CD4-positive, alpha-beta T cell (primary cell): ENCODE results near the gene PYCARD. TPM values are rescaled to one million over a fixed set of nuclear protein-coding genes. Genes with fewer than 3 reads are reported as not detected.
A peak's percentile ranks its signal among the peaks of the same experiment; 100 is the strongest.

Experiments
- ATAC-seq: fragments of 200-7000 bp; cut with Tn5 transposase; one replicate; pipeline ENCODE4 v1.10.0; 2022; ENCODE audit warnings: mild to moderate bottlenecking; ENCODE audit not compliant: poor library complexity
- CTCF ChIA-PET: fragments of 350-600 bp; sonication (Branson Sonifier 250); formaldehyde crosslinking; loops from one replicate; lab custom pipeline; 2021; ENCODE audit warnings: antibody characterized with exemption, inconsistent platforms; lab: Charles Lee
- POLR2A ChIA-PET: fragments of 350-600 bp; sonication (Branson Sonifier 250); formaldehyde crosslinking; loops from one replicate; lab custom pipeline; 2021; ENCODE audit warnings: antibody characterized with exemption, inconsistent platforms; lab: Charles Lee
- DNase-seq, 14 experiments: peaks; one replicate each; pipeline ENCODE4 v3.0.0-alpha.2; 2013 to 2020; ENCODE audit warnings: mixed read lengths in 2 of 14
- H3K27ac ChIP-seq, 2 donors: one replicate each; pipeline versions ENCODE4 v1.5.1 to v1.7.0; 2013; ENCODE audit warnings: low read length in 2 of 2, low read depth in 1 of 2, mild to moderate bottlenecking in 1 of 2
- H3K27me3 ChIP-seq, 2 experiments: 1 replicate in 1 of 2; 2 replicates in 1 of 2; pipeline versions ENCODE4 v1.6.1 to v1.7.0; 2013; ENCODE audit warnings: low read length in 2 of 2, control low read depth in 1 of 2, mild to moderate bottlenecking in 1 of 2, moderate library complexity in 1 of 2; ENCODE audit not compliant: insufficient read depth in 2 of 2, control insufficient read depth in 1 of 2
- H3K36me3 ChIP-seq: one replicate; pipeline ENCODE4 v1.6.1; 2013; ENCODE audit warnings: low read length, control low read depth; ENCODE audit not compliant: insufficient read depth
- H3K4me1 ChIP-seq: one replicate; pipeline ENCODE4 v1.6.1; 2013; ENCODE audit warnings: low read length, control low read depth; ENCODE audit not compliant: insufficient read depth
- H3K4me3 ChIP-seq: one replicate; pipeline ENCODE4 v1.5.1; 2013; ENCODE audit warnings: mild to moderate bottlenecking, low read length, moderate library complexity
- H3K9me3 ChIP-seq, 2 experiments: 1 replicate in 1 of 2; 2 replicates in 1 of 2; pipeline versions ENCODE4 v1.6.1 to v1.7.0; 2013; ENCODE audit warnings: low read length in 2 of 2, mild to moderate bottlenecking in 2 of 2, control low read depth in 1 of 2, moderate library complexity in 1 of 2; ENCODE audit not compliant: control insufficient read depth in 1 of 2, insufficient read depth in 1 of 2
- H3K27ac Mint-ChIP-seq: one replicate; pipeline ENCODE4 v1.8.0; 2020; ENCODE audit warnings: mixed read lengths
- H3K27me3 Mint-ChIP-seq: one replicate; pipeline ENCODE4 v1.8.0; 2021; ENCODE audit warnings: mixed read lengths
- H3K36me3 Mint-ChIP-seq: one replicate; pipeline ENCODE4 v1.8.0; 2021; ENCODE audit warnings: low read depth, mixed read lengths
- H3K4me1 Mint-ChIP-seq: one replicate; pipeline ENCODE4 v1.8.0; 2021; ENCODE audit warnings: low read depth, mixed read lengths
- H3K4me3 Mint-ChIP-seq: one replicate; pipeline ENCODE4 v1.8.0; 2020; ENCODE audit warnings: mild to moderate bottlenecking, mixed read lengths
- H3K9me3 Mint-ChIP-seq: one replicate; pipeline ENCODE4 v1.8.0; 2020; ENCODE audit warnings: mixed read lengths
- CTCF ChIP-seq: fragments of 200-600 bp; IDR thresholded peaks from one replicate; pipeline ENCODE4 v1.8.0; 2022; ENCODE audit warnings: antibody characterized with exemption, mild to moderate bottlenecking
- intact Hi-C, 2 experiments: fragments of 100-400 bp; cut with DNase I in 1 of 2; cut with micrococcal nuclease in 1 of 2; formaldehyde crosslinking; loops; one replicate each; pipeline versions ENCODE4 v1.15.1 to v1.9.0; 2023 to 2025; cut with DNase I, micrococcal nuclease
- total RNA-seq, 174 experiments: library from RNA in 2 of 174; stranded (reverse) in 2 of 174; gene quantifications; one replicate each; pipeline ENCODE4 v1.2.3 and lab custom pipeline; 2021 to 2026

Gene PYCARD
- total RNA-seq, 2 experiments from 2014 or later: 8.1 to 8.5 TPM

- H3K36me3 Mint-ChIP-seq: no peaks in the 10 kb centered on the region
- no peak overlapping the region for H3K4me3 Mint-ChIP-seq
Measured at GRCh38 chr16:31224092-31224955, 21.8 kb upstream of the PYCARD start.

GRCh38 chr16:31223044-31223443, 20.5 kb upstream of the PYCARD start:
- no peak for DNase-seq
- no peak for ATAC-seq
- no peak overlapping the region for H3K4me3 ChIP-seq
- intact Hi-C loops: no loop called here
- H3K36me3 Mint-ChIP-seq: no peaks in the 10 kb centered on the region
- H3K27ac Mint-ChIP-seq: no peak overlapping the region
- H3K36me3 ChIP-seq: no peaks in the 10 kb centered on the region
- peaks cover 6 to 11% of the 10 kb centered on the region in 2 experiments for H3K27me3 ChIP-seq
- H3K9me3 Mint-ChIP-seq: no peaks in the 10 kb centered on the region
- H3K4me3 Mint-ChIP-seq: no peak overlapping the region
- no peaks in the 10 kb centered on the region for H3K4me1 Mint-ChIP-seq
- POLR2A ChIA-PET: no interaction called here
- no peak for TF ChIP-seq CTCF
- H3K9me3 ChIP-seq: no peaks in the 10 kb centered on the region
- CTCF ChIA-PET: interaction anchor here (0.6 kb wide), 1 partner anchor 35 kb away, joined by 3 read pairs; no protein-coding TSS in a partner anchor
- no peak overlapping the region for H3K27ac ChIP-seq
- no peaks in the 10 kb centered on the region for H3K4me1 ChIP-seq
- H3K27me3 Mint-ChIP-seq: peaks cover 20% of the 10 kb centered on the region

More at GRCh38 chr16:31224092-31224955, 21.8 kb upstream of the PYCARD start:
- no peak overlapping the region for H3K27ac Mint-ChIP-seq
- Histone ChIP-seq H3K27ac (no peak overlapping the region), H3K4me1 (no peaks in the 10 kb centered on the region), H3K4me3 (no peak overlapping the region), H3K36me3 (no peaks in the 10 kb centered on the region), H3K9me3 (no peaks in the 10 kb centered on the region), H3K27me3 (peaks cover 0 to 2% of the 10 kb centered on the region in 2 experiments)
- no peaks in the 10 kb centered on the region for H3K9me3 Mint-ChIP-seq
- peaks cover 11% of the 10 kb centered on the region for H3K27me3 Mint-ChIP-seq
- H3K4me1 Mint-ChIP-seq: no peaks in the 10 kb centered on the region
- TF ChIP-seq CTCF: no peak
- peak in 1 of 14 experiments; percentile 12 for DNase-seq
- no peak for ATAC-seq
- intact Hi-C loops: no loop called here
- ChIA-PET POLR2A (interaction anchor here (1.1 kb wide), 1 partner anchor 11 kb away, joined by 4 read pairs; the partner anchor contains the start of gene TRIM72), CTCF (no interaction called here)

- no peak for TF ChIP-seq CTCF
- H3K27me3 Mint-ChIP-seq: peaks cover 33% of the 10 kb centered on the region
- CTCF ChIA-PET: no interaction called here
- DNase-seq (no peak), ATAC-seq (no peak)
- peaks cover 0 to 5% of the 10 kb centered on the region in 2 experiments for H3K9me3 ChIP-seq
- POLR2A ChIA-PET: no interaction called here
- no peaks in the 10 kb centered on the region for H3K36me3 ChIP-seq
- H3K4me1 Mint-ChIP-seq: peaks cover 4% of the 10 kb centered on the region
- no peak overlapping the region for H3K27ac ChIP-seq
- no peaks in the 10 kb centered on the region for H3K9me3 Mint-ChIP-seq
- peaks cover 7% of the 10 kb centered on the region for H3K4me1 ChIP-seq
- intact Hi-C loops: no loop called here
- H3K27me3 ChIP-seq: peaks cover 20 to 26% of the 10 kb centered on the region in 2 experiments
- no peak overlapping the region for H3K4me3 ChIP-seq
- no peak overlapping the region for H3K4me3 Mint-ChIP-seq
- H3K27ac Mint-ChIP-seq: no peak overlapping the region
- H3K36me3 Mint-ChIP-seq: no peaks in the 10 kb centered on the region
Measured at GRCh38 chr16:31221357-31222160, 19.0 kb upstream of the PYCARD start.
